H1 (cell line): Measurements from ENCODE around the gene UNC5B. TPM values are rescaled to one million over a fixed set of nuclear protein-coding genes. Genes with fewer than 3 reads are reported as not detected.
A peak's percentile ranks its signal among the peaks of the same experiment; 100 is the strongest.

ENCODE experiments used
- CTCF ChIA-PET: fragments of 300-600 bp; sonication (Branson Sonifier 250); formaldehyde crosslinking; loops from one replicate; lab custom pipeline; 2021; ENCODE audit not compliant: partially characterized antibody; lab: Charles Lee
- POLR2A ChIA-PET: fragments of 300-600 bp; sonication (Branson Sonifier 250); formaldehyde crosslinking; loops from one replicate; lab custom pipeline; 2021; ENCODE audit warnings: inconsistent platforms; ENCODE audit not compliant: partially characterized antibody; lab: Charles Lee
- DNase-seq, 2 experiments: peaks; one replicate each; pipeline versions ENCODE4 v3.0.0 to v3.0.0-alpha.2; 2010 to 2022; ENCODE audit warnings: low spot score in 2 of 2, low read depth in 1 of 2, mixed read lengths in 1 of 2
- FAIRE-seq: peaks from 2 replicates; lab custom pipeline; 2011; peaks lifted over from hg19 to GRCh38; lab: Jason Lieb, UNC
- H2AFZ ChIP-seq: 2 replicates; pipeline ENCODE4 v1.8.1; 2012; ENCODE audit warnings: low read length, inconsistent platforms
- H2AK5ac ChIP-seq: 2 replicates; pipeline ENCODE4 v1.6.1; 2013; ENCODE audit warnings: low read depth, low read length
- H2BK120ac ChIP-seq: replicated peaks from 2 replicates; pipeline ENCODE3; 2013; ENCODE audit warnings: low read depth, low read length, inconsistent platforms
- H2BK12ac ChIP-seq: 2 replicates; pipeline ENCODE4 v1.6.1; 2013; ENCODE audit warnings: low read depth, low read length
- H2BK15ac ChIP-seq: 2 replicates; pipeline ENCODE4 v1.6.1; 2013; ENCODE audit warnings: low read length
- H2BK20ac ChIP-seq: 2 replicates; pipeline ENCODE4 v1.6.1; 2013; ENCODE audit warnings: low read length
- H2BK5ac ChIP-seq: 2 replicates; pipeline ENCODE4 v1.6.1; 2013; ENCODE audit warnings: low read depth, low read length
- H3K14ac ChIP-seq: 2 replicates; pipeline ENCODE4 v1.6.1; 2013; ENCODE audit warnings: inconsistent platforms; ENCODE audit not compliant: insufficient read length
- H3K18ac ChIP-seq: 2 replicates; pipeline ENCODE4 v1.6.1; 2013; ENCODE audit warnings: low read length; ENCODE audit errors: extremely low read depth
- H3K23ac ChIP-seq: 2 replicates; pipeline ENCODE4 v1.6.1; 2013; ENCODE audit warnings: inconsistent platforms; ENCODE audit not compliant: insufficient read length
- H3K23me2 ChIP-seq: 2 replicates; pipeline ENCODE4 v1.6.1; 2013; ENCODE audit warnings: low read depth, low read length
- H3K27ac ChIP-seq: 2 replicates; pipeline ENCODE4 v1.6.1; 2011; ENCODE audit warnings: low read depth, low read length, inconsistent platforms
- H3K27me3 ChIP-seq, 4 experiments: replicated peaks in 1 of 4; 1 replicate in 1 of 4; 2 replicates in 3 of 4; pipeline versions ENCODE4 v1.6.1 to v1.8.1; 2011 to 2013; ENCODE audit warnings: low read length in 3 of 4, mild to moderate bottlenecking in 3 of 4, inconsistent platforms in 2 of 4, mixed read lengths in 2 of 4, moderate library complexity in 1 of 4; ENCODE audit not compliant: control insufficient read depth in 3 of 4, insufficient read depth in 3 of 4; ENCODE audit errors: extremely low read depth in 1 of 4
- H3K36me3 ChIP-seq, 4 experiments: 2 replicates each; pipeline versions ENCODE4 v1.6.1 to v1.8.1; 2011 to 2013; ENCODE audit warnings: mild to moderate bottlenecking in 4 of 4, low read length in 3 of 4, moderate library complexity in 2 of 4, control low read depth in 1 of 4, inconsistent platforms in 1 of 4; ENCODE audit not compliant: insufficient read depth in 4 of 4, control insufficient read depth in 2 of 4
- H3K4ac ChIP-seq: replicated peaks from 2 replicates; pipeline ENCODE3; 2013; ENCODE audit warnings: low read length, low read depth, mixed read lengths, inconsistent platforms; ENCODE audit not compliant: insufficient read length
- H3K4me1 ChIP-seq, 4 experiments: replicated peaks in 1 of 4; 1 replicate in 1 of 4; 2 replicates in 3 of 4; pipeline versions ENCODE4 v1.6.1 to v1.8.1; 2011 to 2013; ENCODE audit warnings: low read length in 3 of 4, inconsistent platforms in 2 of 4, mixed read lengths in 1 of 4; ENCODE audit not compliant: insufficient read depth in 4 of 4, control insufficient read depth in 3 of 4
- H3K4me2 ChIP-seq, 2 experiments: 2 replicates each; pipeline versions ENCODE4 v1.6.1 to v1.8.1; 2011 to 2013; ENCODE audit warnings: low read depth in 2 of 2, low read length in 2 of 2, control low read depth in 1 of 2, inconsistent platforms in 1 of 2, mild to moderate bottlenecking in 1 of 2; ENCODE audit not compliant: insufficient read depth in 1 of 2
- H3K4me3 ChIP-seq, 4 experiments: fragments of 200-600, 300-600 bp in 1 of 4; sonication (generic), shearing (Covaris generic), sonication (Bioruptor Twin) in 1 of 4; 2 replicates each; pipeline versions ENCODE4 v1.5.1 to v1.8.1; 2011 to 2016; ENCODE audit warnings: low read length in 4 of 4, low read depth in 3 of 4, control low read depth in 2 of 4, inconsistent platforms in 2 of 4, mild to moderate bottlenecking in 2 of 4, mixed read lengths in 1 of 4, moderate library complexity in 1 of 4; ENCODE audit not compliant: insufficient read depth in 2 of 4; ENCODE audit errors: extremely low read depth in 1 of 4
- H3K56ac ChIP-seq: replicated peaks from 2 replicates; pipeline ENCODE3; 2013; ENCODE audit warnings: low read depth, mild to moderate bottlenecking, mixed read lengths, low read length, inconsistent platforms; ENCODE audit not compliant: insufficient read length
- H3K79me1 ChIP-seq: 2 replicates; pipeline ENCODE4 v1.6.1; 2013; ENCODE audit warnings: low read depth, low read length, control low read depth
- H3K79me2 ChIP-seq, 2 experiments: 2 replicates each; pipeline versions ENCODE4 v1.6.1 to v1.8.1; 2012 to 2013; ENCODE audit warnings: low read length in 2 of 2, mild to moderate bottlenecking in 2 of 2, inconsistent platforms in 1 of 2; ENCODE audit not compliant: insufficient read depth in 2 of 2, control insufficient read depth in 1 of 2
- H3K9ac ChIP-seq, 4 experiments: replicated peaks in 1 of 4; 1 replicate in 1 of 4; 2 replicates in 3 of 4; pipeline versions ENCODE4 v1.6.1 to v1.8.1; 2011 to 2013; ENCODE audit warnings: low read depth in 3 of 4, low read length in 3 of 4, control low read depth in 2 of 4, mild to moderate bottlenecking in 2 of 4, moderate library complexity in 2 of 4, inconsistent platforms in 1 of 4; ENCODE audit errors: extremely low read depth in 1 of 4
- H3K9me3 ChIP-seq, 2 experiments: 2 replicates each; pipeline versions ENCODE4 v1.6.1 to v1.8.1; 2012 to 2013; ENCODE audit warnings: mild to moderate bottlenecking in 2 of 2, moderate library complexity in 2 of 2, control low read depth in 1 of 2, inconsistent platforms in 1 of 2, low read depth in 1 of 2, low read length in 1 of 2, mixed read lengths in 1 of 2; ENCODE audit not compliant: insufficient read depth in 2 of 2
- H4K20me1 ChIP-seq, 2 experiments: replicated peaks in 1 of 2; 2 replicates each; pipeline versions ENCODE3 to v1.8.1; 2011 to 2013; ENCODE audit warnings: inconsistent platforms in 2 of 2, low read length in 2 of 2, mild to moderate bottlenecking in 1 of 2; ENCODE audit not compliant: insufficient read depth in 2 of 2, control insufficient read depth in 1 of 2
- H4K5ac ChIP-seq: 2 replicates; pipeline ENCODE4 v1.6.1; 2013; ENCODE audit warnings: low read length, low read depth, mixed read lengths, inconsistent platforms; ENCODE audit not compliant: insufficient read length
- H4K8ac ChIP-seq: 2 replicates; pipeline ENCODE4 v1.8.0; 2013; ENCODE audit warnings: mild to moderate bottlenecking, moderate library complexity, low read length, inconsistent platforms; ENCODE audit not compliant: insufficient read depth; ENCODE audit errors: extremely low read depth
- H4K91ac ChIP-seq: replicated peaks from 2 replicates; pipeline ENCODE3; 2013; ENCODE audit warnings: low read length, mixed read lengths, inconsistent platforms; ENCODE audit not compliant: insufficient read length
- BCL11A ChIP-seq, 2 experiments: IDR thresholded peaks; one replicate each; pipeline ENCODE4 v1.6.1; 2011; ENCODE audit warnings: low read depth in 2 of 2, low read length in 2 of 2, mild to moderate bottlenecking in 2 of 2
- BRCA1 ChIP-seq: IDR thresholded peaks from 2 replicates; pipeline ENCODE4 v1.6.1; 2012; ENCODE audit warnings: low read depth, low read length, improper control_type of control experiment
- CHD1 ChIP-seq: IDR thresholded peaks from 2 replicates; pipeline ENCODE4 v1.6.1; 2012; ENCODE audit warnings: low read depth, low read length, improper control_type of control experiment
- JUND ChIP-seq: IDR thresholded peaks from 2 replicates; pipeline ENCODE4 v1.6.1; 2011; ENCODE audit warnings: mild to moderate bottlenecking, improper control_type of control experiment, low read length
- KDM1A ChIP-seq: fragments of 200-600, 300-600 bp; sonication (generic); IDR thresholded peaks from 2 replicates; pipeline ENCODE4 v1.7.1; 2016; ENCODE audit warnings: mild to moderate bottlenecking, low read length, borderline replicate concordance
- KDM5A ChIP-seq: fragments of 200-600 bp; IDR thresholded peaks from 2 replicates; pipeline ENCODE4 v1.7.1; 2012; ENCODE audit warnings: mild to moderate bottlenecking, low read length, inconsistent platforms, mixed read lengths
- MAFK ChIP-seq: IDR thresholded peaks from 2 replicates; pipeline ENCODE4 v1.6.1; 2012; ENCODE audit warnings: low read depth, mild to moderate bottlenecking, improper control_type of control experiment, low read length
- NANOG ChIP-seq: IDR thresholded peaks from 2 replicates; pipeline ENCODE4 v1.6.1; 2011; ENCODE audit warnings: low read length, low read depth, mild to moderate bottlenecking, inconsistent platforms; ENCODE audit not compliant: insufficient read depth, poor library complexity, severe bottlenecking
- RAD21 ChIP-seq, 2 experiments: IDR thresholded peaks in 1 of 2; conservative IDR thresholded peaks in 1 of 2; 2 replicates each; pipeline ENCODE4 v1.6.1; 2011; ENCODE audit warnings: low read depth in 2 of 2, low read length in 2 of 2, improper control_type of control experiment in 1 of 2, inconsistent platforms in 1 of 2, mild to moderate bottlenecking in 1 of 2, moderate library complexity in 1 of 2
- RFX5 ChIP-seq: IDR thresholded peaks from 2 replicates; pipeline ENCODE4 v1.6.1; 2011; ENCODE audit warnings: low read depth, low read length, improper control_type of control experiment, borderline replicate concordance
- SIRT6 ChIP-seq: IDR thresholded peaks from one replicate; pipeline ENCODE4 v1.7.1; 2012; ENCODE audit warnings: low read length, inconsistent platforms
- SP4 ChIP-seq: IDR thresholded peaks from 2 replicates; pipeline ENCODE4 v1.6.1; 2012; ENCODE audit warnings: low read length, inconsistent platforms
- USF2 ChIP-seq: IDR thresholded peaks from 2 replicates; pipeline ENCODE4 v1.6.1; 2011; ENCODE audit warnings: low read length, improper control_type of control experiment
- WGBS, 2 experiments: shearing (Covaris generic) in 1 of 2; methylation state at CpG; one replicate each; pipeline versions ENCODE4 v1.1.6 to v1.1.7; 2013 to 2015; ENCODE audit warnings: low lambda C conversion rate in 2 of 2, mixed read lengths in 2 of 2, inconsistent platforms in 1 of 2, low coverage in 1 of 2, missing lambda C conversion rate in 1 of 2; ENCODE audit not compliant: insufficient replicate concordance in 2 of 2, insufficient coverage in 1 of 2, insufficient read length in 1 of 2; ENCODE audit errors: extremely low coverage in 1 of 2, missing lambda C conversion rate in 1 of 2; 5-methylcytosine and 5-hydroxymethylcytosine counted together
- polyA plus RNA-seq, 7 experiments: library from polyadenylated mRNA; depleted of rRNA in 3 of 7; stranded (reverse) in 5 of 7; unstranded in 2 of 7; fragments of >200 nt in 5 of 7; fragments of 200-250 nt in 2 of 7; gene quantifications; 1 replicate in 5 of 7; 2 replicates in 1 of 7; 4 replicates in 1 of 7; pipeline versions ENCODE4 v1.2.1 to v1.2.3, GENCODE V29; 2011 to 2013; ENCODE audit warnings: missing spikeins in 2 of 7, mixed read lengths in 2 of 7
- total RNA-seq: library from RNA; stranded (reverse); fragmentation: NEBNext Ultra II Directional; extraction: Animal tissue kit (Norgen Biotek cat#: 25700); gene quantifications from 2 replicates; pipeline ENCODE4 v1.2.1, GENCODE V29; 2021

The UNC5B gene
- total and polyA plus RNA-seq, 2 of the 8 experiments (the other 6 are each of a cell fraction or from before 2014, with no cell fraction given): 27.9 to 31.8 TPM

GRCh38 chr10:71236286-71236685 lies 23.9 kb downstream of the UNC5B start:
- H3K79me2 ChIP-seq: peaks cover 0 to 10% of the 10 kb centered on the region in 2 experiments; a peak in 1 of 4 replicates
- CTCF ChIA-PET: interaction anchor here (0.6 to 7.2 kb wide), 11 partner anchors 9 to 1090 kb away, joined by 3 to 58 read pairs (median 5); partner anchors contain the start of gene TYSND1
- no peak overlapping the region for H2BK15ac ChIP-seq
- H3K4me3 ChIP-seq: no peak overlapping the region
- no peak overlapping the region for H2BK120ac ChIP-seq
- no peak overlapping the region for H3K9ac ChIP-seq
- H2BK20ac ChIP-seq: no peak overlapping the region
- H3K27me3 ChIP-seq: 0 out of 7 replicates have a peak, but pooled peaks cover 0 to 2% (median 0%) of the 10 kb centered on the region in 4 experiments
- H2BK5ac ChIP-seq: no peak overlapping the region
- no peak overlapping the region for H4K5ac ChIP-seq
- H3K4me2 ChIP-seq: no peak overlapping the region
- H4K20me1 ChIP-seq: peaks cover 7 to 13% of the 10 kb centered on the region in 2 experiments
- FAIRE-seq (no peak), DNase-seq (no peak)
- POLR2A ChIA-PET: interaction anchor here (1.1 to 1.5 kb wide), 5 partner anchors 8 to 33 kb away, joined by 3 to 4 read pairs (median 3); no protein-coding TSS in a partner anchor
- WGBS, 2 experiments: 92% methylated on average over 9 of the region's 10 CpGs; no CpG with 5 or more reads in 1 of the 2 experiments
- H3K18ac ChIP-seq: 0 out of 2 replicates have a peak overlapping the region, but pooled peaks have one; percentile 19
- H4K91ac ChIP-seq: no peak overlapping the region
- no peak overlapping the region for H2AK5ac ChIP-seq
- H3K23me2 ChIP-seq: no peaks in the 10 kb centered on the region
- H3K23ac ChIP-seq: no peak overlapping the region
- no peak overlapping the region for H2BK12ac ChIP-seq
- no peak overlapping the region for H3K4ac ChIP-seq
- no peaks in the 10 kb centered on the region for H3K36me3 ChIP-seq
- H2AFZ ChIP-seq: no peak overlapping the region
- H4K8ac ChIP-seq: no peak overlapping the region
- no peak overlapping the region for H3K14ac ChIP-seq
- H3K4me1 ChIP-seq: peaks cover 7 to 13% (median 11%) of the 10 kb centered on the region in 4 experiments; a peak in 6 of 7 replicates
- H3K27ac ChIP-seq: no peak overlapping the region
- H3K79me1 ChIP-seq: peaks cover 9% of the 10 kb centered on the region
- H3K9me3 ChIP-seq: no peaks in the 10 kb centered on the region
- H3K56ac ChIP-seq: no peak overlapping the region
- no peak for TF ChIP-seq BRCA1
- no peak for TF ChIP-seq RAD21 (IDR thresholded peaks at IDR 0.05 in 1 of 2, conservative IDR thresholded peaks at IDR 0.05 in 1 of 2; ENCODE audit: low read depth in 2 of 2, low read length in 2 of 2)
- no peak for TF ChIP-seq NANOG
- TF ChIP-seq SIRT6: no peak
- TF ChIP-seq CHD1: no peak
- no peak for TF ChIP-seq SP4
- no peak for TF ChIP-seq KDM1A
- no peak for TF ChIP-seq MAFK
- TF ChIP-seq BCL11A (IDR thresholded peaks at IDR 0.05; ENCODE audit: low read depth in 2 of 2, low read length in 2 of 2): no peak
- TF ChIP-seq USF2: no peak
- TF ChIP-seq JUND: no peak
- TF ChIP-seq KDM5A: no peak
- TF ChIP-seq RFX5: no peak
